Activated T-cell treated with anti-CD3 and anti-CD28 coated beads, Interleukin-2, amount 50 U/mL, for 72 hours (primary cell): ENCODE data around the gene OPA1. TPM values are rescaled to one million over a fixed set of nuclear protein-coding genes. Genes with fewer than 3 reads are reported as not detected.
"Not testable (repeated sequence)": the region's sequence is repeated elsewhere in the genome, so short reads cannot be mapped to it uniquely, and the experiment has no call there.

Source experiments
- ATAC-seq, 2 donors: fragments of 150-1000 bp; cut with Tn5 transposase; replicated peaks in 1 of 2; 2 replicates each; pipeline ENCODE4 v1.10.0; 2021; ENCODE audit warnings: moderate library complexity in 2 of 2, mild to moderate bottlenecking in 1 of 2
- DNase-seq, 2 donors: peaks; one replicate each; pipeline ENCODE4 v3.0.0; 2021 to 2022; ENCODE audit warnings: mixed read lengths in 1 of 2
- H3K27ac Mint-ChIP-seq: one replicate; pipeline ENCODE4 v1.8.0; 2022; ENCODE audit warnings: mild to moderate bottlenecking, moderate library complexity, mixed read lengths
- H3K27me3 Mint-ChIP-seq: one replicate; pipeline ENCODE4 v1.8.0; 2022; ENCODE audit warnings: low read depth, mixed read lengths
- H3K36me3 Mint-ChIP-seq, 2 donors: one replicate each; pipeline ENCODE4 v1.8.0; 2022; ENCODE audit warnings: mixed read lengths in 2 of 2, mild to moderate bottlenecking in 1 of 2; ENCODE audit not compliant: insufficient read depth in 2 of 2
- H3K4me1 Mint-ChIP-seq: one replicate; pipeline ENCODE4 v1.8.0; 2022; ENCODE audit warnings: low read depth, mixed read lengths
- H3K4me3 Mint-ChIP-seq, 2 donors: one replicate each; pipeline ENCODE4 v1.8.0; 2022; ENCODE audit warnings: mild to moderate bottlenecking in 2 of 2, mixed read lengths in 2 of 2, moderate library complexity in 2 of 2
- H3K9me3 Mint-ChIP-seq, 2 donors: one replicate each; pipeline ENCODE4 v1.8.0; 2022; ENCODE audit warnings: mixed read lengths in 2 of 2
- total RNA-seq, 2 donors: library from RNA; stranded (reverse); gene quantifications; one replicate each; pipeline ENCODE4 v1.2.3, GENCODE V29; 2022

Gene OPA1
- total RNA-seq, 2 donors from 2014 or later, result 67.5 to 76.6 TPM

- H3K4me3 Mint-ChIP-seq, result no peak overlapping the region
- no peak overlapping the region for H3K27ac Mint-ChIP-seq
- H3K36me3 Mint-ChIP-seq, result peaks cover 11 to 24% of the 10 kb centered on the region in 2 donors
- DNase-seq (no peak), ATAC-seq (no peak)
- H3K9me3 Mint-ChIP-seq, result no peaks in the 10 kb centered on the region
- H3K27me3 Mint-ChIP-seq, result no peaks in the 10 kb centered on the region
- H3K4me1 Mint-ChIP-seq, result peaks cover 55% of the 10 kb centered on the region
Observed at GRCh38 chr3:193598202-193598601, 5.2 kb downstream of the OPA1 start.

- H3K9me3 Mint-ChIP-seq, result no peaks in the 10 kb centered on the region
- no peak for ATAC-seq
- H3K36me3 Mint-ChIP-seq, result peaks cover 8 to 21% of the 10 kb centered on the region in 2 donors
- peak overlapping the region in 1 of 2 donors; percentile 15 for H3K4me3 Mint-ChIP-seq
- DNase-seq, result no peak
- H3K27me3 Mint-ChIP-seq, result no peaks in the 10 kb centered on the region
- H3K4me1 Mint-ChIP-seq, result peaks cover 49% of the 10 kb centered on the region
- peak overlapping the region; percentile 83 for H3K27ac Mint-ChIP-seq
Observed at GRCh38 chr3:193599393-193599792, 6.4 kb downstream of the OPA1 start.

GRCh38 chr3:193605876-193606275 is 12.9 kb downstream of the OPA1 start:
- H3K27ac Mint-ChIP-seq, result no peak overlapping the region
- peak; percentile 59 to 62 for DNase-seq
- ATAC-seq, result peak; percentile 61 to 75
- H3K36me3 Mint-ChIP-seq, result peaks cover 8 to 11% of the 10 kb centered on the region in 2 donors
- H3K4me1 Mint-ChIP-seq, result peaks cover 12% of the 10 kb centered on the region
- no peak overlapping the region for H3K4me3 Mint-ChIP-seq
- H3K9me3 Mint-ChIP-seq, result peaks cover 2 to 3% of the 10 kb centered on the region in 2 donors
- H3K27me3 Mint-ChIP-seq, result no peaks in the 10 kb centered on the region

GRCh38 chr3:193606892-193607291 is 13.9 kb downstream of the OPA1 start:
- H3K27me3 Mint-ChIP-seq, H3K9me3 Mint-ChIP-seq, H3K27ac Mint-ChIP-seq, ATAC-seq, H3K4me3 Mint-ChIP-seq, DNase-seq: not testable (repeated sequence)
- peaks cover 12% of the 10 kb centered on the region for H3K4me1 Mint-ChIP-seq
- H3K36me3 Mint-ChIP-seq, result peaks cover 8 to 19% of the 10 kb centered on the region in 2 donors

- not testable (repeated sequence) for H3K27ac Mint-ChIP-seq, ATAC-seq, DNase-seq, H3K4me3 Mint-ChIP-seq, H3K9me3 Mint-ChIP-seq, H3K27me3 Mint-ChIP-seq
- Mint-ChIP-seq H3K36me3 (peaks cover 8 to 39% of the 10 kb centered on the region in 2 donors), H3K4me1 (peaks cover 32% of the 10 kb centered on the region)
Observed at GRCh38 chr3:193610516-193610915, 17.5 kb downstream of the OPA1 start.

- Mint-ChIP-seq H3K36me3 (peaks cover 4 to 42% of the 10 kb centered on the region in 2 donors), H3K9me3 (peaks cover 0 to 3% of the 10 kb centered on the region in 2 donors), H3K4me1 (peaks cover 20% of the 10 kb centered on the region), H3K27ac (no peak overlapping the region), H3K4me3 (no peak overlapping the region), H3K27me3 (no peaks in the 10 kb centered on the region)
- ATAC-seq (peak; percentile 52 to 58), DNase-seq (no peak)
Observed at GRCh38 chr3:193614430-193614829, 21.4 kb downstream of the OPA1 start.

GRCh38 chr3:193617628-193618027 is 24.6 kb downstream of the OPA1 start:
- H3K9me3 Mint-ChIP-seq, result no peaks in the 10 kb centered on the region
- peaks cover 6 to 32% of the 10 kb centered on the region in 2 donors for H3K36me3 Mint-ChIP-seq
- H3K27ac Mint-ChIP-seq, result no peak overlapping the region
- ATAC-seq, result no peak
- H3K4me3 Mint-ChIP-seq, result no peak overlapping the region
- no peak for DNase-seq
- peaks cover 34% of the 10 kb centered on the region for H3K4me1 Mint-ChIP-seq
- H3K27me3 Mint-ChIP-seq, result no peaks in the 10 kb centered on the region

GRCh38 chr3:193620057-193620456 is 27.0 kb downstream of the OPA1 start:
- H3K36me3 Mint-ChIP-seq, result peaks cover 6 to 17% of the 10 kb centered on the region in 2 donors
- H3K4me3 Mint-ChIP-seq, result peak overlapping the region in 1 of 2 donors; percentile 8
- H3K27me3 Mint-ChIP-seq, result no peaks in the 10 kb centered on the region
- no peaks in the 10 kb centered on the region for H3K9me3 Mint-ChIP-seq
- no peak for DNase-seq
- peak in 1 of 2 donors; percentile 61 for ATAC-seq
- H3K27ac Mint-ChIP-seq, result peak overlapping the region; percentile 14
- peaks cover 25% of the 10 kb centered on the region for H3K4me1 Mint-ChIP-seq

- peak overlapping the region in 1 of 2 donors; percentile 27 for H3K4me3 Mint-ChIP-seq
- peak overlapping the region; percentile 56 for H3K27ac Mint-ChIP-seq
- no peaks in the 10 kb centered on the region for H3K9me3 Mint-ChIP-seq
- peak; percentile 90 to 98 for ATAC-seq
- H3K36me3 Mint-ChIP-seq, result peaks cover 6 to 17% of the 10 kb centered on the region in 2 donors
- no peak for DNase-seq
- peaks cover 24% of the 10 kb centered on the region for H3K4me1 Mint-ChIP-seq
- H3K27me3 Mint-ChIP-seq, result no peaks in the 10 kb centered on the region
Observed at GRCh38 chr3:193620650-193621049, 27.6 kb downstream of the OPA1 start.

GRCh38 chr3:193621127-193621526 is 28.1 kb downstream of the OPA1 start:
- peaks cover 24% of the 10 kb centered on the region for H3K4me1 Mint-ChIP-seq
- DNase-seq (no peak), ATAC-seq (no peak)
- no peaks in the 10 kb centered on the region for H3K9me3 Mint-ChIP-seq
- no peak overlapping the region for H3K4me3 Mint-ChIP-seq
- H3K27me3 Mint-ChIP-seq, result no peaks in the 10 kb centered on the region
- peaks cover 9 to 21% of the 10 kb centered on the region in 2 donors for H3K36me3 Mint-ChIP-seq
- peak overlapping the region; percentile 44 for H3K27ac Mint-ChIP-seq

- peaks cover 3 to 13% of the 10 kb centered on the region in 2 donors for H3K36me3 Mint-ChIP-seq
- no peak overlapping the region for H3K4me3 Mint-ChIP-seq
- no peak overlapping the region for H3K27ac Mint-ChIP-seq
- ATAC-seq (no peak), DNase-seq (no peak)
- no peaks in the 10 kb centered on the region for H3K9me3 Mint-ChIP-seq
- H3K27me3 Mint-ChIP-seq, result no peaks in the 10 kb centered on the region
- H3K4me1 Mint-ChIP-seq, result no peaks in the 10 kb centered on the region
Observed at GRCh38 chr3:193630005-193630404, 37.0 kb downstream of the OPA1 start.

- Mint-ChIP-seq H3K4me1 (no peaks in the 10 kb centered on the region), H3K9me3 (no peaks in the 10 kb centered on the region), H3K27me3 (no peaks in the 10 kb centered on the region), H3K36me3 (peaks cover 4 to 13% of the 10 kb centered on the region in 2 donors), H3K27ac (no peak overlapping the region), H3K4me3 (no peak overlapping the region)
- ATAC-seq, result no peak
- no peak for DNase-seq
Observed at GRCh38 chr3:193637831-193638230, 44.8 kb downstream of the OPA1 start.

GRCh38 chr3:193638833-193639232 is 45.8 kb downstream of the OPA1 start:
- ATAC-seq, result no peak
- no peaks in the 10 kb centered on the region for H3K4me1 Mint-ChIP-seq
- H3K4me3 Mint-ChIP-seq, result no peak overlapping the region
- H3K9me3 Mint-ChIP-seq, result no peaks in the 10 kb centered on the region
- peaks cover 4 to 14% of the 10 kb centered on the region in 2 donors for H3K36me3 Mint-ChIP-seq
- DNase-seq, result no peak
- no peak overlapping the region for H3K27ac Mint-ChIP-seq
- no peaks in the 10 kb centered on the region for H3K27me3 Mint-ChIP-seq

- H3K4me1 Mint-ChIP-seq, result no peaks in the 10 kb centered on the region
- DNase-seq (no peak), ATAC-seq (peak in 1 of 2 donors; percentile 13)
- H3K9me3 Mint-ChIP-seq, result no peaks in the 10 kb centered on the region
- H3K36me3 Mint-ChIP-seq, result peaks cover 4 to 14% of the 10 kb centered on the region in 2 donors
- no peaks in the 10 kb centered on the region for H3K27me3 Mint-ChIP-seq
- no peak overlapping the region for H3K27ac Mint-ChIP-seq
- H3K4me3 Mint-ChIP-seq, result no peak overlapping the region
Observed at GRCh38 chr3:193640165-193640715, 47.2 kb downstream of the OPA1 start.
